ENCODE results near the gene SLC22A23.

- TF ChIP-seq POLR2AphosphoS5 (IDR thresholded peaks at IDR 0.05; ENCODE audit: low read depth, low read length) (no peak), POLR2A (IDR thresholded peaks at IDR 0.05; ENCODE audit: low read depth, low read length) (no peak)
Measured at GRCh38 chr6:3397229-3398164, 59.4 kb downstream of the SLC22A23 start.

All from GM12892 (cell line).